PC-9 (cell line): ENCODE results near the gene HSPA8. TPM values are rescaled to one million over a fixed set of nuclear protein-coding genes. Genes with fewer than 3 reads are reported as not detected.

Experiments
- BruUV-seq: library from RNA; stranded (reverse); fragments of 400-500 nt; replicated peaks from 2 replicates; lab custom pipeline; 2021; lab: Mats Ljungman, UMichigan
- CTCF ChIA-PET: fragments of 300-600 bp; sonication (Branson Sonifier 250); formaldehyde crosslinking; loops from one replicate; lab custom pipeline; 2022; ENCODE audit warnings: antibody characterized with exemption; lab: Charles Lee
- POLR2A ChIA-PET: fragments of 300-600 bp; sonication (Branson Sonifier 250); formaldehyde crosslinking; loops from one replicate; lab custom pipeline; 2022; ENCODE audit warnings: antibody characterized with exemption; ENCODE audit not compliant: unreplicated experiment; lab: Charles Lee
- DNase-seq, 2 experiments: peaks; one replicate each; pipeline versions ENCODE4 v3.0.0 to v3.0.0-alpha.2; 2015 to 2022; ENCODE audit warnings: mixed read lengths in 1 of 2
- H2AFZ ChIP-seq: fragments of 200-600 bp; sonication (generic); 2 replicates; pipeline ENCODE4 v1.8.1; 2017; ENCODE audit warnings: antibody characterized with exemption
- H3F3A ChIP-seq: fragments of 200-600 bp; sonication (generic); 2 replicates; pipeline ENCODE4 v1.8.1; 2017; ENCODE audit warnings: antibody characterized with exemption, mild to moderate bottlenecking, low read depth; ENCODE audit not compliant: insufficient read depth
- H3K27ac ChIP-seq: fragments of 200-600 bp; sonication (generic); 2 replicates; pipeline ENCODE4 v1.6.1; 2016; ENCODE audit warnings: mixed run types
- H3K27me3 ChIP-seq: fragments of 200-600 bp; sonication (generic); 2 replicates; pipeline ENCODE4 v1.6.1; 2016; ENCODE audit warnings: low read depth, mixed run types; ENCODE audit not compliant: insufficient read depth
- H3K36me3 ChIP-seq: fragments of 200-600 bp; sonication (generic); 2 replicates; pipeline ENCODE4 v1.6.1; 2016; ENCODE audit warnings: low read depth, mixed run types
- H3K4me1 ChIP-seq: fragments of 200-600 bp; sonication (generic); replicated peaks from 2 replicates; pipeline ENCODE4 v1.6.1; 2016; ENCODE audit warnings: mixed run types; ENCODE audit not compliant: insufficient read depth
- H3K4me2 ChIP-seq: fragments of 200-600 bp; sonication (generic); 2 replicates; pipeline ENCODE4 v1.6.1; 2017; ENCODE audit warnings: mixed run types
- H3K4me3 ChIP-seq: fragments of 200-600 bp; sonication (generic); 2 replicates; pipeline ENCODE4 v1.6.1; 2016; ENCODE audit warnings: mixed run types
- H3K79me2 ChIP-seq: fragments of 200-600 bp; sonication (generic); 2 replicates; pipeline ENCODE4 v1.6.1; 2017; ENCODE audit warnings: low read depth, mixed run types
- H3K9me2 ChIP-seq: fragments of 200-600 bp; sonication (generic); 2 replicates; pipeline ENCODE4 v1.8.1; 2017; ENCODE audit warnings: mild to moderate bottlenecking; ENCODE audit not compliant: insufficient read depth
- H3K9me3 ChIP-seq: fragments of 200-600 bp; sonication (generic); 2 replicates; pipeline ENCODE4 v1.8.1; 2016; ENCODE audit warnings: low read depth; ENCODE audit not compliant: insufficient read depth
- H4K20me1 ChIP-seq: fragments of 200-600 bp; sonication (generic); 2 replicates; pipeline ENCODE4 v1.8.1; 2017; ENCODE audit not compliant: insufficient read depth
- EZH2 ChIP-seq: fragments of 200-600 bp; sonication (generic); IDR thresholded peaks from 2 replicates; pipeline ENCODE4 v1.8.0; 2017; ENCODE audit warnings: antibody characterized with exemption, low read depth
- intact Hi-C: fragments of 100-400 bp; cut with micrococcal nuclease; formaldehyde crosslinking; loops from one replicate; pipeline ENCODE4 v1.10.0; 2022; ENCODE audit not compliant: unreplicated experiment
- total RNA-seq: library from RNA; stranded (reverse); gene quantifications from 2 replicates; pipeline ENCODE4 v1.2.3, GENCODE V29; 2021
- TF ChIP-seq, protein P1 (sequence below): fragments of 200-600 bp; sonication (generic); conservative IDR thresholded peaks from 2 replicates; pipeline ENCODE4 v1.6.1; 2017; ENCODE audit warnings: mixed run types, antibody characterized with exemption, mild to moderate bottlenecking, moderate library complexity

Gene HSPA8
- total RNA-seq, 1 experiment from 2014 or later = 1,103 TPM

DNA sequence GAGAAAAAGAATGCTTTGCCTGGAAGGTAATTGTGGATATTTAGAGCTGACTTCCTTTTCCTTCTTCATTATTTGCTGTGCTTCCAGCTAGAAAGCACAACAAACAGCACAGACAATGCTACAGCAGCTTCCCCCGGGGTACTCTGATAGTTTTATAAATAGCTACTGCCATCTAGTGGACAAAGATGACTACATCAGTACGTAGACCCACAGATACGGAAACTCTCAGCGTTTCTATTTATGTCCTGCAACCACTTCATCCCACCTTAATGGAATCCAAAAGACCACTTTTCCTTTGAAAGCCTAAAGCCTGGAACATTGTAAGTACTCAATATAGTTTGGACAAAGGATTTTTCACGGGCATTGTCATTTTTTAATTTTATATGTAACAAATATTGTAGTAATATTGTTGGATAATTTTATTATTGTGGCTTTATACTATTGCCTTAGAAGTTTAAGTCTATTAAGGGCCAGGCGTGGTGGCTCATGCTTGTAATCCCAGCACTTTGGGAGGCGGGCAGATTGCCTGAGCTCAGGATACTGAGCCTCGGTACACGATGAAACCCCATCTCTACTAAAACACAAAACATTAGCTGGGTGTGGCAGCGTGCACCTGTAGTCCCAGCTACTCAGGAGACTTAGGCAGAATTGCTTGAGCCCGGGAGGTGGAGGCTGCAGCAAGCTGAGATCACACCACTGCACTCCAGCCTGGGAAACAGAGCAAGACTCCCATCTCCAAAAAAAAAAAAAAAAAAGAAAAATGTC, 7.5 kb downstream of the HSPA8 start:
- Histone ChIP-seq H3K4me2 (no peak overlapping the region), H2AFZ (no peak overlapping the region), H3K9me2 (no peaks in the 10 kb centered on the region), H3K4me3 (no peak overlapping the region), H3K4me1 (peaks cover 21% of the 10 kb centered on the region), H3K27me3 (no peaks in the 10 kb centered on the region), H3K9me3 (no peaks in the 10 kb centered on the region), H3K79me2 (peaks cover 28% of the 10 kb centered on the region), H3F3A (peaks cover 64% of the 10 kb centered on the region), H3K27ac (peak overlapping the region; percentile 36), H4K20me1 (peaks cover 48% of the 10 kb centered on the region), H3K36me3 (peaks cover 36% of the 10 kb centered on the region)
- ChIA-PET CTCF (interaction anchor here (0.5 to 2.0 kb wide), 23 partner anchors 8 to 526 kb away, joined by 3 to 15 read pairs (median 4); partner anchors contain the start of gene HSPA8), POLR2A (interaction anchor here (0.5 to 0.7 kb wide), 6 partner anchors 33 to 498 kb away, joined by 4 to 13 read pairs (median 10); no protein-coding TSS in a partner anchor)
- intact Hi-C loops = loop anchor here (1.0 to 10.0 kb wide), 2 partner anchors 191 to 260 kb away; no protein-coding TSS in a partner anchor
- DNase-seq = peak in 1 of 2 experiments; percentile 74
- TF ChIP-seq, protein P1, sequence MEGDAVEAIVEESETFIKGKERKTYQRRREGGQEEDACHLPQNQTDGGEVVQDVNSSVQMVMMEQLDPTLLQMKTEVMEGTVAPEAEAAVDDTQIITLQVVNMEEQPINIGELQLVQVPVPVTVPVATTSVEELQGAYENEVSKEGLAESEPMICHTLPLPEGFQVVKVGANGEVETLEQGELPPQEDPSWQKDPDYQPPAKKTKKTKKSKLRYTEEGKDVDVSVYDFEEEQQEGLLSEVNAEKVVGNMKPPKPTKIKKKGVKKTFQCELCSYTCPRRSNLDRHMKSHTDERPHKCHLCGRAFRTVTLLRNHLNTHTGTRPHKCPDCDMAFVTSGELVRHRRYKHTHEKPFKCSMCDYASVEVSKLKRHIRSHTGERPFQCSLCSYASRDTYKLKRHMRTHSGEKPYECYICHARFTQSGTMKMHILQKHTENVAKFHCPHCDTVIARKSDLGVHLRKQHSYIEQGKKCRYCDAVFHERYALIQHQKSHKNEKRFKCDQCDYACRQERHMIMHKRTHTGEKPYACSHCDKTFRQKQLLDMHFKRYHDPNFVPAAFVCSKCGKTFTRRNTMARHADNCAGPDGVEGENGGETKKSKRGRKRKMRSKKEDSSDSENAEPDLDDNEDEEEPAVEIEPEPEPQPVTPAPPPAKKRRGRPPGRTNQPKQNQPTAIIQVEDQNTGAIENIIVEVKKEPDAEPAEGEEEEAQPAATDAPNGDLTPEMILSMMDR = peak; percentile 87
- no peak for TF ChIP-seq EZH2
- BruUV-seq = no TSS peak

DNA sequence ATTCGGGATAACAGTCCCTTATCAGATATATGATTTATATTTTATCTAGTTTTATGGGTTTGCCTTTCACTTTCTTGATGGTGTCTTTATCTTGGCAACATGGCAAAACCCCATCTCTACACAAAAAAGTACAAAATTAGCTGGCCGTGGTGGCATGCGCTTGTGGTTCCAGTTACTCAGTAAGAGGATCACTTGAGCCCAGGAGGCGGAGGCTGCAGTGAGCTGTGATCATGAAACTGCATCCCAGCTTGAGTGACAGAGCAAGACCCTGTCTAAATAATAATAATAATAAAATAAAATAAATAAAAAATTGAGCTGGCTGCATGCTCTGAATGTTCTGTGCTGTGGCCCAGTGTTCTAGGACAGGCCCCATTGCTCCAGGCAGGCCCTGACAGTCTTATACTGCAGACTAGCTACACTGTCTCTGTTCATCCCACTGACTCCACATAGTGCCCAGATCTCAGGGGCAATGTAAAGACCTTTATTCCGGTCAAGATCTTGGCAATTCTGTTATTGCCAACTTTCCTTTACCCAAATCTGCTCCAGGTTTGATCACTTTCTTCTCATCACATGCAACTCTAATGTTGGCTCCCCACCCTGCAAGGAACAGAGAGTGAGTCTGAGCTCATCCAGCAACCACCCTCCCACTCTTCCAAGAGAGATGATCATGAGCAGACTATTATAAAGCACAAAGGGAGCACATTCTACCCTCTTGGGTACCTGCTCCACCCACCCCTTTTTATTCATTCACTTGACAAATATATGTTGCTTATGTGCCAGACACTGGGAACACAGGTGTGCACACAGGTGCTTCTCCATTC, 8.8 kb downstream of the HSPA8 start:
- BruUV-seq = no TSS peak
- TF ChIP-seq EZH2 = no peak
- no peaks in the 10 kb centered on the region for H3K9me3 ChIP-seq
- H3K27me3 ChIP-seq = no peaks in the 10 kb centered on the region
- H3K36me3 ChIP-seq = peaks cover 23% of the 10 kb centered on the region
- H3K4me1 ChIP-seq = peaks cover 7% of the 10 kb centered on the region
- intact Hi-C loops = loop anchor here (10.0 kb wide), 1 partner anchor 258 kb away; no protein-coding TSS in a partner anchor
- no peak overlapping the region for H3K27ac ChIP-seq
- ChIA-PET CTCF (interaction anchor here (0.5 to 2.0 kb wide), 6 partner anchors 9 to 420 kb away, joined by 3 to 6 read pairs (median 4); no protein-coding TSS in a partner anchor), POLR2A (interaction anchor here (0.5 to 1.1 kb wide), 7 partner anchors 7 to 506 kb away, joined by 3 to 12 read pairs (median 4); partner anchors contain the start of gene HSPA8)
- H3K9me2 ChIP-seq = no peaks in the 10 kb centered on the region
- peaks cover 34% of the 10 kb centered on the region for H4K20me1 ChIP-seq
- H3K4me3 ChIP-seq = no peak overlapping the region
- H3K4me2 ChIP-seq = no peak overlapping the region
- no peak for DNase-seq
- H3K79me2 ChIP-seq = peaks cover 14% of the 10 kb centered on the region
- H3F3A ChIP-seq = peaks cover 50% of the 10 kb centered on the region
- H2AFZ ChIP-seq = no peak overlapping the region

DNA sequence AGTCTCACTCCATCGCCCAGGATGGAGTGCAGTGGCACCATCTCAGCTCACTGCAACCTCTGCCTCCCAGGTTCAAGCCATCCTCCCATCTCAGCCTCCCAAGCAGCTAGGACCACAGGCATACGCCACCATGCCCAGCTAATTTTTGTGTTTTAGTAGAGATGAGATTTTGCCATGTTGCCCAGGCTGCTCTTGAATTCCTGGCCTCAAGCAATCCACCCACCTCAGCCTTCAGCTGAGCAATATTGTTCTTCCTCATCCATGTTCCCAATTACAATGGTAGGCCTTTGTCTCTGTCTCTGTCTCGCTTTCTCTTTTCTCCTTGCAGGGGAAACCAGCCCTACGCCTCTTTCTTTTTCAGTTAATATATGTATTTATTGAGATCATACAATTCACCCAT, 10.3 kb downstream of the HSPA8 start:
- TF ChIP-seq, protein P1 = no peak
- TF ChIP-seq EZH2 = no peak
- Histone ChIP-seq H4K20me1 (peaks cover 19% of the 10 kb centered on the region), H3K4me3 (no peak overlapping the region), H3K27ac (no peak overlapping the region), H2AFZ (no peak overlapping the region), H3K36me3 (peaks cover 9% of the 10 kb centered on the region), H3F3A (peaks cover 35% of the 10 kb centered on the region), H3K79me2 (peaks cover under 1% of the 10 kb centered on the region), H3K4me1 (no peaks in the 10 kb centered on the region), H3K27me3 (no peaks in the 10 kb centered on the region), H3K4me2 (no peak overlapping the region), H3K9me2 (no peaks in the 10 kb centered on the region), H3K9me3 (no peaks in the 10 kb centered on the region)
- CTCF ChIA-PET = no interaction called here
- POLR2A ChIA-PET = no interaction called here
- BruUV-seq = no TSS peak
- DNase-seq = no peak
- intact Hi-C loops = loop anchor here (10.0 kb wide), 1 partner anchor 257 kb away; no protein-coding TSS in a partner anchor
